GM12878 (cell line): ENCODE measurements around the gene KRTAP9-4. TPM values are rescaled to one million over a fixed set of nuclear protein-coding genes. Genes with fewer than 3 reads are reported as not detected.

Source experiments
- ATF3 ChIP-seq: IDR thresholded peaks from 2 replicates; pipeline ENCODE4 v1.6.1; 2011; ENCODE audit warnings: low read depth, mild to moderate bottlenecking, low read length, moderate library complexity, borderline replicate concordance; ENCODE audit errors: extremely low read depth
- BCL3 ChIP-seq: IDR thresholded peaks from 2 replicates; pipeline ENCODE4 v1.6.1; 2011; ENCODE audit warnings: borderline replicate concordance, low read depth, mild to moderate bottlenecking, moderate library complexity, low read length; ENCODE audit not compliant: insufficient read depth, poor library complexity, severe bottlenecking
- IRF3 ChIP-seq: fragments of 450-650 bp; IDR thresholded peaks from 2 replicates; pipeline ENCODE4 v1.6.1; 2014; ENCODE audit warnings: mild to moderate bottlenecking
- MXI1 ChIP-seq: fragments of 150-350 bp; IDR thresholded peaks from 2 replicates; pipeline ENCODE4 v1.6.1; 2011; ENCODE audit warnings: low read depth, mild to moderate bottlenecking, inconsistent platforms, low read length, improper control_type of control experiment
- MYC ChIP-seq: IDR thresholded peaks from 2 replicates; pipeline ENCODE4 v1.6.1; 2011; ENCODE audit warnings: mild to moderate bottlenecking, low read length, moderate library complexity, inconsistent platforms; ENCODE audit not compliant: insufficient read depth, insufficient replicate concordance, insufficient read length, severe bottlenecking
- NR2C1 ChIP-seq: fragments of 450-650 bp; IDR thresholded peaks from 2 replicates; pipeline ENCODE4 v1.6.1; 2017; ENCODE audit warnings: antibody characterized with exemption, mild to moderate bottlenecking, moderate library complexity
- NR2F1 ChIP-seq: fragments of 450-650 bp; conservative IDR thresholded peaks from 2 replicates; pipeline ENCODE4 v1.6.1; 2017; ENCODE audit warnings: mild to moderate bottlenecking
- SP1 ChIP-seq: IDR thresholded peaks from one replicate; pipeline ENCODE4 v1.6.1; 2011; ENCODE audit warnings: low read depth, low read length
- YY1 ChIP-seq: IDR thresholded peaks from 2 replicates; pipeline ENCODE4 v1.6.1; 2011; ENCODE audit warnings: low read depth, mild to moderate bottlenecking, low read length
- ZNF217 ChIP-seq: fragments of 450-650 bp; IDR thresholded peaks from 2 replicates; pipeline ENCODE4 v1.6.1; 2017; ENCODE audit warnings: antibody characterized with exemption, mild to moderate bottlenecking
- polyA plus RNA-seq, 11 experiments: library from polyadenylated mRNA; depleted of rRNA in 4 of 11; unstranded in 6 of 11; stranded (reverse) in 5 of 11; fragments of >200 nt; fragmentation: Nextera tagmentation in 4 of 11; fragmentation: Illumina TruSeq in 1 of 11; extraction: Ambion mirVana in 4 of 11; extraction: Trizol in 1 of 11; gene quantifications; 1 replicate in 1 of 11; 2 replicates in 10 of 11; pipeline versions ENCODE4 v1.2.1 to v1.2.3, GENCODE V29; 2011 to 2016; ENCODE audit warnings: inconsistent platforms in 2 of 11, missing spikeins in 2 of 11, low read depth in 1 of 11
- total RNA-seq, 4 experiments: library from RNA; depleted of rRNA in 3 of 4; stranded (reverse); fragments of >200 nt in 3 of 4; fragmentation: Illumina TruSeq in 1 of 4; extraction: Trizol in 1 of 4; gene quantifications; 2 replicates each; pipeline versions ENCODE4 v1.2.1 to v1.2.3, GENCODE V29; 2013 to 2021

Gene KRTAP9-4
- total and polyA plus RNA-seq, 10 of the 15 experiments (the other 5 are each of a cell fraction or from before 2014, with no cell fraction given) = not detected

GRCh38 chr17:41211845-41212466 lies 37.5 kb upstream of the KRTAP9-4 start (continued):
- TF ChIP-seq ZNF217 (no peak), BCL3 (no peak), NR2C1 (no peak), IRF3 (no peak), SP1 (no peak), MXI1 (no peak), ATF3 (no peak), NR2F1 (no peak), YY1 (no peak), MYC (no peak)
